KBM-7 (cell line): ENCODE measurements around the gene NPIPA2.
"Not testable (repeated sequence)": the region's sequence is repeated elsewhere in the genome, so short reads cannot be mapped to it uniquely, and the experiment has no call there.

Source experiments
- DNase-seq: peaks from one replicate; pipeline ENCODE4 v3.0.0-alpha.2; 2015
- in situ Hi-C: fragments of 300-500 bp; cut with MboI; formaldehyde crosslinking; loops from 2 replicates; pipeline ENCODE4 v1.14.3; 2020; ENCODE audit warnings: low sequenced_read_pairs, low pct_unique_long_range_greater_than_20kb, mixed read lengths

NPIPA2 gene

GRCh38 chr16:14742273-14743128 lies at the start of gene NPIPA2:
TSS of gene NPIPA2 (plus strand) at chr16:14742533. CDS start at chr16:14748066, 5,533 bp downstream.
- in situ Hi-C loops, DNase-seq: not testable (repeated sequence)

- DNase-seq, in situ Hi-C loops: not testable (repeated sequence)
Measured at GRCh38 chr16:14694129-14694528, 48.2 kb upstream of the NPIPA2 start, which contains the start of gene PLA2G10. TSS of gene PLA2G10 (minus strand) at chr16:14694308. CDS start at chr16:14694229, 79 bp downstream.

GRCh38 chr16:14701859-14702258 lies 40.5 kb upstream of the NPIPA2 start:
- in situ Hi-C loops, DNase-seq: not testable (repeated sequence)

- DNase-seq, in situ Hi-C loops: not testable (repeated sequence)
Measured at GRCh38 chr16:14702672-14703071, 39.7 kb upstream of the NPIPA2 start.

GRCh38 chr16:14703156-14704011 lies 38.9 kb upstream of the NPIPA2 start, which contains the start of gene NPIPA3:
TSS of gene NPIPA3 (plus strand) at chr16:14703411. CDS start at chr16:14708944, 5,533 bp downstream.
- in situ Hi-C loops, DNase-seq: not testable (repeated sequence)

GRCh38 chr16:14733233-14733632 lies 9.1 kb upstream of the NPIPA2 start:
- in situ Hi-C loops, DNase-seq: not testable (repeated sequence)

GRCh38 chr16:14740832-14741385 lies 1.4 kb upstream of the NPIPA2 start:
- DNase-seq, in situ Hi-C loops: not testable (repeated sequence)

GRCh38 chr16:14741794-14742193 lies 539 bp upstream of the NPIPA2 start:
- in situ Hi-C loops, DNase-seq: not testable (repeated sequence)

- DNase-seq, in situ Hi-C loops: not testable (repeated sequence)
Measured at GRCh38 chr16:14773654-14774053, 31.3 kb downstream of the NPIPA2 start.

- in situ Hi-C loops, DNase-seq: not testable (repeated sequence)
Measured at GRCh38 chr16:14775624-14776023, 33.3 kb downstream of the NPIPA2 start.

GRCh38 chr16:14776763-14777162 lies 34.4 kb downstream of the NPIPA2 start:
- DNase-seq, in situ Hi-C loops: not testable (repeated sequence)

GRCh38 chr16:14779368-14779877 lies 37.1 kb downstream of the NPIPA2 start:
- DNase-seq, in situ Hi-C loops: not testable (repeated sequence)

- in situ Hi-C loops, DNase-seq: not testable (repeated sequence)
Measured at GRCh38 chr16:14786180-14786579, 43.8 kb downstream of the NPIPA2 start.

GRCh38 chr16:14789577-14789976 lies 47.2 kb downstream of the NPIPA2 start:
- DNase-seq, in situ Hi-C loops: not testable (repeated sequence)

GRCh38 chr16:14790320-14790956 lies 48.1 kb downstream of the NPIPA2 start:
- DNase-seq, in situ Hi-C loops: not testable (repeated sequence)

GRCh38 chr16:14792914-14793313 lies 50.6 kb downstream of the NPIPA2 start:
- DNase-seq, in situ Hi-C loops: not testable (repeated sequence)

GRCh38 chr16:14797558-14797957 lies 55.2 kb downstream of the NPIPA2 start:
- DNase-seq, in situ Hi-C loops: not testable (repeated sequence)

GRCh38 chr16:14803577-14803976 lies 61.2 kb downstream of the NPIPA2 start:
- DNase-seq, in situ Hi-C loops: not testable (repeated sequence)
